Stomach (tissue), 9 donors: ENCODE measurements around the gene IRAK3. TPM values are rescaled to one million over a fixed set of nuclear protein-coding genes. Genes with fewer than 3 reads are reported as not detected.

Source experiments
- DNase-seq, 2 donors: peaks; one replicate each; pipeline versions ENCODE4 v3.0.0 to v3.0.0-alpha.2; 2013 to 2019
- H3K27ac ChIP-seq, 5 donors: fragments of 200-600 bp in 4 of 5; sonication (generic) in 4 of 5; one replicate each; pipeline ENCODE4 v1.5.1; 2013 to 2019; ENCODE audit warnings: mild to moderate bottlenecking in 1 of 5, moderate library complexity in 1 of 5
- H3K27me3 ChIP-seq, 3 donors: fragments of 200-600 bp; sonication (generic); one replicate each; pipeline ENCODE4 v1.5.1; 2017 to 2019; ENCODE audit warnings: mixed run types in 1 of 3
- H3K36me3 ChIP-seq, 4 donors: fragments of 200-600 bp; sonication (generic); 1 replicate in 3 of 4; 2 replicates in 1 of 4; pipeline ENCODE4 v1.5.1; 2016 to 2019
- H3K4me1 ChIP-seq, 4 donors: fragments of 200-600 bp; sonication (generic); one replicate each; pipeline ENCODE4 v1.5.1; 2016 to 2019
- H3K4me3 ChIP-seq, 4 donors: fragments of 200-600 bp; sonication (generic) in 3 of 4; one replicate each; pipeline ENCODE4 v1.5.1; 2016 to 2019; ENCODE audit warnings: mild to moderate bottlenecking in 1 of 4
- H3K9me3 ChIP-seq, 4 donors: fragments of 200-600 bp; sonication (generic); one replicate each; pipeline ENCODE4 v1.5.1; 2016 to 2019
- CTCF ChIP-seq, 7 experiments: fragments of 450-650 bp in 4 of 7; fragments of 200-600 bp in 3 of 7; sonication (generic) in 3 of 7; IDR thresholded peaks; one replicate each; pipeline ENCODE4 v1.5.1; 2016 to 2019; ENCODE audit warnings: antibody characterized with exemption in 7 of 7, control low read depth in 2 of 7, mild to moderate bottlenecking in 1 of 7
- EP300 ChIP-seq: sonication (generic); formaldehyde crosslinking; IDR thresholded peaks from one replicate; pipeline ENCODE4 v1.6.1; 2017; ENCODE audit warnings: antibody characterized with exemption
- POLR2A ChIP-seq, 4 donors: fragments of 450-650 bp; IDR thresholded peaks; one replicate each; pipeline ENCODE4 v1.6.1; 2016; ENCODE audit warnings: antibody characterized with exemption in 4 of 4, control low read depth in 2 of 4, mild to moderate bottlenecking in 1 of 4, moderate library complexity in 1 of 4
- POLR2AphosphoS5 ChIP-seq, 3 donors: sonication (generic); formaldehyde crosslinking; IDR thresholded peaks; one replicate each; pipeline ENCODE4 v1.6.1; 2016; ENCODE audit warnings: antibody characterized with exemption in 3 of 3
- WGBS, 5 donors: extraction: QIAGEN DNeasy Blood & Tissue Kit in 3 of 5; methylation state at CpG; one replicate each; pipeline versions ENCODE4 v1.1.5 to v1.1.7; 2013 to 2018; 5-methylcytosine and 5-hydroxymethylcytosine counted together
- intact Hi-C: fragments of 100-400 bp; cut with DNase I; formaldehyde crosslinking; loops from one replicate; pipeline ENCODE4 v1.15.1; 2023; ENCODE audit warnings: low total_unique reads
- polyA plus RNA-seq, 3 donors: library from polyadenylated mRNA; stranded (reverse); fragments of 200-250 nt; gene quantifications; one replicate each; pipeline ENCODE4 v1.2.3, GENCODE V29; 2013
- total RNA-seq, 5 donors: library from RNA; depleted of rRNA; stranded (reverse); fragments of >200 nt; gene quantifications; one replicate each; pipeline versions ENCODE4 v1.1.0 to v1.2.3, GENCODE V29; 2014 to 2016
- donor health status: healthy with polysubstance abuse.
- donor health status: Bipolar disorder and iron deficiency.
- donor health status: healthy.

Gene IRAK3
- total and polyA plus RNA-seq, 8 donors = 1.4 to 38.2 (median 4.5) TPM

DNA sequence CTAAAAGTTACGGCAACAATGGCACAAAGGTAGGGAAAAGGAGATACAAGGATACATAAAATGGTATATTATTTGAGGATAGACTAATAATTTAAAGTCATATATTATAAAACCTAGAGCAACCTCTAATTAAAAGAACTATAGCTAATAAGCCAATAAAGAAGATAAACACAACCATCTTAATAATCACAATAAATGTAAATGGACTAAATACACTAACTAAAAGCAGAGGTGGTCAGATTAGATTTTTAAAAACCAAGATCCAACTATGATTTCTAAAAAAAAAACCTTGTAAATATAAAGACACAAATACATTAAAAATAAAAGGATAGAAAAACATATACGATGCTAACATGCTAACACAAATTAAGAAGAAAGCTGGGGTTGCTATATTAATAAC is 47.7 kb upstream of the IRAK3 start:
- H3K36me3 ChIP-seq = peaks cover 15 to 91% (median 81%) of the 10 kb centered on the region in 4 donors
- peaks cover 0 to 19% (median 15%) of the 10 kb centered on the region in 4 donors for H3K9me3 ChIP-seq
- no peak for DNase-seq
- 93 to 100% (median 98%) methylated on average over 2 of the region's 2 CpGs for WGBS, 5 donors
- intact Hi-C loops = loop anchor here (10.0 kb wide), 1 partner anchor 94 kb away; no protein-coding TSS in a partner anchor
- TF ChIP-seq CTCF (IDR thresholded peaks at IDR 0.05) (no peak), POLR2AphosphoS5 (IDR thresholded peaks at IDR 0.05) (no peak), EP300 (no peak), POLR2A (IDR thresholded peaks at IDR 0.05) (no peak)
- H3K27me3 ChIP-seq = no peaks in the 10 kb centered on the region
- H3K4me1 ChIP-seq = peaks cover 8 to 36% (median 10%) of the 10 kb centered on the region in 4 donors
- H3K4me3 ChIP-seq = no peak overlapping the region
- no peak overlapping the region for H3K27ac ChIP-seq

GRCh38 chr12:66142826-66143225 is 46.2 kb upstream of the IRAK3 start:
- intact Hi-C loops = loop anchor here (10.0 kb wide), 1 partner anchor 92 kb away; no protein-coding TSS in a partner anchor
- peaks cover 8 to 79% (median 68%) of the 10 kb centered on the region in 4 donors for H3K36me3 ChIP-seq
- H3K27ac ChIP-seq = no peak overlapping the region
- H3K4me1 ChIP-seq = peaks cover 8 to 40% (median 10%) of the 10 kb centered on the region in 4 donors
- peaks cover 0 to 19% (median 15%) of the 10 kb centered on the region in 4 donors for H3K9me3 ChIP-seq
- no peaks in the 10 kb centered on the region for H3K27me3 ChIP-seq
- TF ChIP-seq CTCF (IDR thresholded peaks at IDR 0.05) (no peak), EP300 (no peak), POLR2AphosphoS5 (IDR thresholded peaks at IDR 0.05) (no peak), POLR2A (IDR thresholded peaks at IDR 0.05) (no peak)
- DNase-seq = no peak
- no peak overlapping the region for H3K4me3 ChIP-seq

DNA sequence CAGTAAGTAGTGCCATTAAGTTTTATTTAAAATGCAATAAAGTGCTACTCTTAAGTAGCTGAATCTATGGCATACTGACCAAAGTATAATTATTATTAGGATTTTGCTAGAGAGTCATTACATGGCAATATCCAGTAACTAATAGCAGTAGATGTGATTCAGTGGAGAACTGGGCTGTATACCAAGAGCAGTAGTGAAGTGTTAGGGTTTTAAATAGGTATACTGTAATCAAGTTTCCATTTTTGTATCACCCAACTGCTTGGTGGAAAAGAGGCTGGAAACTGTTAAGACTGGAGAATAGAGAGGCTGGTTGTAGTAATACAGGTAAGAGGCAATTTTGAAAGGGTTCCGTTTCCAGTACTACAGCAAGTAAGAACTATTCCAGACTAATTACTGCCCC is 45.1 kb upstream of the IRAK3 start:
- Histone ChIP-seq H3K4me3 (no peak overlapping the region), H3K4me1 (peaks cover 8 to 40% (median 10%) of the 10 kb centered on the region in 4 donors), H3K27me3 (no peaks in the 10 kb centered on the region), H3K36me3 (peaks cover 4 to 80% (median 69%) of the 10 kb centered on the region in 4 donors), H3K9me3 (peaks cover 0 to 19% (median 15%) of the 10 kb centered on the region in 4 donors), H3K27ac (peak overlapping the region in 2 of 5 donors; percentile 68 to 85)
- no peak for DNase-seq
- TF ChIP-seq POLR2A (IDR thresholded peaks at IDR 0.05) = no peak
- no peak for TF ChIP-seq EP300
- no peak for TF ChIP-seq POLR2AphosphoS5 (IDR thresholded peaks at IDR 0.05)
- TF ChIP-seq CTCF (IDR thresholded peaks at IDR 0.05) = no peak
- 92 to 100% (median 100%) methylated on average over 1 of the region's 1 CpG for WGBS, 5 donors
- intact Hi-C loops = loop anchor here (10.0 kb wide), 1 partner anchor 91 kb away; no protein-coding TSS in a partner anchor

GRCh38 chr12:66144791-66145754 is 43.9 kb upstream of the IRAK3 start:
- peaks cover 0 to 75% (median 61%) of the 10 kb centered on the region in 4 donors for H3K36me3 ChIP-seq
- peaks cover 8 to 46% (median 10%) of the 10 kb centered on the region in 4 donors for H3K4me1 ChIP-seq
- intact Hi-C loops = loop anchor here (10.0 kb wide), 1 partner anchor 90 kb away; no protein-coding TSS in a partner anchor
- WGBS, 5 donors = 29 to 38% (median 37%) methylated on average over 7 of the region's 7 CpGs
- TF ChIP-seq POLR2A (IDR thresholded peaks at IDR 0.05) (no peak), EP300 (no peak), CTCF (IDR thresholded peaks at IDR 0.05) (peak in 5 of 7 experiments; percentile 24 to 78 (median 57)), POLR2AphosphoS5 (IDR thresholded peaks at IDR 0.05) (peak; percentile 42 to 83 (median 54))
- H3K4me3 ChIP-seq = no peak overlapping the region
- peak overlapping the region in 4 of 5 donors; percentile 5 to 85 (median 62) for H3K27ac ChIP-seq
- no peaks in the 10 kb centered on the region for H3K27me3 ChIP-seq
- peak; percentile 65 to 84 for DNase-seq
- H3K9me3 ChIP-seq = peaks cover 0 to 18% (median 15%) of the 10 kb centered on the region in 4 donors
